Measurements from ENCODE around the gene C12orf50.
"Not testable (repeated sequence)": the region's sequence is repeated elsewhere in the genome, so short reads cannot be mapped to it uniquely, and the experiment has no call there.

The C12orf50 gene

DNA sequence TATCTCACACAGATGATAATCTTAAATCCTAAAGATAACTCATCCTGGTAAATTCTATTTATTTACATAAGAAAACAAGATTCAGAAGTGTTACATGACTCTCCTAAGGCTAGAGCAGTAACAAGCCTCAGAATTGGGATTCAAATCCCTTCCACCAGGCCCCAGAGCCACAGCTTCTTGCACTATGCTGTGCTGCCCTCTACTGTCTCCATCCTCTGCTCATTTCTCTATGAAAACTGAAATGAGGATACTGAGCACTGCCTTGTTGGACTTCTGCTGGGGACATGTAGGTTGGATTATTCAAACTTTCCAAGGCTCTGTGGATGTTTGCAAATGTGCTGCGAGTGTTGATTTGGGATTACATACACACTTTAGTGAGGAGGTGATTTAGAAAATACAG is 23.5 kb upstream of the C12orf50 start:
- TF ChIP-seq CTCF (conservative IDR thresholded peaks at IDR 0.05; ENCODE audit: low read depth, low read length): peak; percentile 84
- DNase-seq (ENCODE audit: low read depth): peak; percentile 78
- H3K4me3 ChIP-seq (ENCODE audit: low read depth, low read length): no peak overlapping the region

- no peak for TF ChIP-seq CTCF (conservative IDR thresholded peaks at IDR 0.05; ENCODE audit: low read depth, low read length)
These were observed 14.8 kb upstream of the C12orf50 start for GRCh38 chr12:88044035-88044434.

DNA sequence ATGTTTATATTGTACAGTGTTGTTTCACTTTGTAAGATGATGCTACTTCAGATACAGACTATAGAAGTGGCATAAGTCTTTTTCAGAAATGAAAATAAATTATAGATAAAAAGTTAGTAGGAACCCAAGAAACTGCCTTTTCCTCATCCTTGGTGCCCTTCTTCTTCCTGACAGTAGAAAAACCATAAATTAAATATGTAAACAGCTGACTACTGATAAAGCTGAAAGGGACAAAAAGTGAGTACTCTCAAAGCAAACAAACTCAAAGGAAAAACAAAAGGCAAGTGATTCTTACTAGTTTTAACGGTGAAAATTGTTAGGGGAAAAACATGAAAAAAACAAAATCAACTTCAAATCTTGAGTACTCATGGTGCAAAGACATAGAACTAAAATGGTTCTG is 8.6 kb upstream of the C12orf50 start:
- no peak overlapping the region for H3K4me3 ChIP-seq (ENCODE audit: low read depth, low read length)
- no peak for TF ChIP-seq CTCF (conservative IDR thresholded peaks at IDR 0.05; ENCODE audit: low read depth, low read length)
- no peak for DNase-seq (ENCODE audit: low read depth)

More at GRCh38 chr12:88044035-88044434, 14.8 kb upstream of the C12orf50 start:
- H3K4me3 ChIP-seq (ENCODE audit: low read depth, low read length): no peak overlapping the region
- DNase-seq (ENCODE audit: low read depth): no peak

DNA sequence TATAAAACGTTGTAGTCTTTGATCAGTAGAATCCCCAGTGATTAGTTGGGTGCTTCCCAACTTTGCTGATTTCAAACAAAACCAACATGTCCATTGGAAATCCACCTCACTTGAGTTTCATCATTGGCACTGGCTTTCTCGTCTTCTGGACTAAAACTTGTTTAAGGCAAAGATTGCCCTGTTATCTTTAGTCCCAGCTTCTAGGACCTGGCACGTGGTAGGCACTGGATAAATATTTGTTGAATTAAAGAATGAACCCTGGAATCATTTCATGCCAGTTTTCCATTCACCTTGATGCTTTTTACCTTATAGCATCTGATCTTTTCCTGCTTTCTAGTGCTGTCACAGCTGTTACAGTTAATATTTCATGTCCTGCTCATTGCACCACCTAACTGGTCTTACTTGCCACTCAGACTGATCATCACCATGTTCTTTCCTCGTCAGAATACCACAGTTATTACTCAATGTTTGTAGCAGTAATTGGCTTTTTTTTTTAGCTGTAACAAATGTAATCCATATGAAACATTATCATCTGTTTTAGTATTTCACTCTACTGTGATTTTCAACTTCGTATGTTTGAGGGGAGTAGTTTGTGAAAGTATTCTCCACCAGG is 7.3 kb upstream of the C12orf50 start:
- no peak for TF ChIP-seq CTCF (conservative IDR thresholded peaks at IDR 0.05; ENCODE audit: low read depth, low read length)
- peak; percentile 58 for DNase-seq (ENCODE audit: low read depth)
- peak overlapping the region; percentile 88 for H3K4me3 ChIP-seq (ENCODE audit: low read depth, low read length)

DNA sequence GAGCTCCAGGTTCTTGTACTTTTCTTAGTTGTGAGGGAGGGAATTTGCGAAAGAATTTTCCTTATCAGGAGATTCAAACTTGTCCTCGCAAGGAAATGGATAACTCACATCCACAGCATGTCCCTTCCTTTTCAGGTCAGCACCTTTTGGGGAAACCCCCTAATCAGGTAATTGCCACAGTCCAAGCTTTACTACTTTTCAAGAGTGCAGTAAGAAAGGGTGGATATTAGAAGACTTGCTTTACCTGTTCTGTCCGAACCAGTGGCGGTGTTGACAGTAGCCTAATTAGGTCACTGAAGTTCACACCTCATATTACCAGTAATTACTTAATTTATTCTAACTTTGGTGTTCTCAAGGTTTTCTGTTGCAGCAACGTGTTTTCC is 6.7 kb upstream of the C12orf50 start:
- no peak for TF ChIP-seq CTCF (conservative IDR thresholded peaks at IDR 0.05; ENCODE audit: low read depth, low read length)
- DNase-seq (ENCODE audit: low read depth): no peak
- peak overlapping the region; percentile 88 for H3K4me3 ChIP-seq (ENCODE audit: low read depth, low read length)

GRCh38 chr12:88035271-88035906 is 6.2 kb upstream of the C12orf50 start:
- no peak for TF ChIP-seq CTCF (conservative IDR thresholded peaks at IDR 0.05; ENCODE audit: low read depth, low read length)
- peak; percentile 88 for DNase-seq (ENCODE audit: low read depth)
- peak overlapping the region; percentile 88 for H3K4me3 ChIP-seq (ENCODE audit: low read depth, low read length)

DNA sequence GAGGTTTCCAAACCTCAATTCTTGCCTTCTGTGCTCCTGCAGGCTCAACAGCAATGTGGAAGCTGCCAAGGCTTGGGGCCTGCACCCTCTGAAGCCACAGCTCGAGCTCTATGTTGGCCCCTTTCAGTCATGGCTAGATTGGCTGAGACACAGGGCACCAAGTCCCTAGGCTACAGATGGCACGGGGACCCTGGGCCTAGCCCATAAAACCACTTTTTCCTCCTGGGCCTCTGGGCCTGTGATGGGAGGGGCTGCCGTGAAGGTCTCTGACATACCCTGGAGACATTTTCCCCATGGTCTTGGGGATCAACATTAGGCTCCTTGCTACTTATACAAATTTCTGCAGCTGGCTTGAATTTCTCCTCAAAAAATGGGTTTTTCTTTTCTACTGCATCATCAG is 2.0 kb upstream of the C12orf50 start:
- DNase-seq (ENCODE audit: low read depth); H3K4me3 ChIP-seq (ENCODE audit: low read depth, low read length): not testable (repeated sequence)

Data from choroid plexus epithelial cell (primary cell).